HG03066 (cell line): ENCODE results near the gene SENP5.
A peak's percentile ranks its signal among the peaks of the same experiment; 100 is the strongest.
"Not testable (repeated sequence)": the region's sequence is repeated elsewhere in the genome, so short reads cannot be mapped to it uniquely, and the experiment has no call there.

Experiments used
- ATAC-seq: cut with Tn5 transposase; IDR thresholded peaks from one replicate; pipeline ENCODE4 v1.9.1; 2021; ENCODE audit warnings: low read depth; ENCODE audit not compliant: unreplicated experiment

Gene SENP5

DNA sequence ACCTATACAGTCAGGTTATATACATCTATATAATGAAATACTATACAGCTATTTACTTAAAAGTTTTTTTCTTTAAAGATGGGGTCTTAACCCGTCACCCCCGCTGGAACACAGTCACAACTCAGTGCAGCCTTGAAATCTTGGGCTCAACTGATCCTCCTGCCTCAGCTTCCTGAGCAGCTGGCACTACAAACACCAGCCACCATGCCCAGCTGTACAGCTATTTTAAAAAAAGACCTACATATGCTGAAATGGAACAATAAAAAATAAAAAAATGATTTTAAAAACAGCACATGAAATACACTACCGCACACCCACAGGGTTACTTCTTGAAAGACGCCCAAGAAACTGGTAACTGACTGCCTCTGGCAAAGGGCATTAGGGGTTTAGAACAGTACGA, 70.9 kb downstream of the SENP5 start:
- no peak for ATAC-seq

DNA sequence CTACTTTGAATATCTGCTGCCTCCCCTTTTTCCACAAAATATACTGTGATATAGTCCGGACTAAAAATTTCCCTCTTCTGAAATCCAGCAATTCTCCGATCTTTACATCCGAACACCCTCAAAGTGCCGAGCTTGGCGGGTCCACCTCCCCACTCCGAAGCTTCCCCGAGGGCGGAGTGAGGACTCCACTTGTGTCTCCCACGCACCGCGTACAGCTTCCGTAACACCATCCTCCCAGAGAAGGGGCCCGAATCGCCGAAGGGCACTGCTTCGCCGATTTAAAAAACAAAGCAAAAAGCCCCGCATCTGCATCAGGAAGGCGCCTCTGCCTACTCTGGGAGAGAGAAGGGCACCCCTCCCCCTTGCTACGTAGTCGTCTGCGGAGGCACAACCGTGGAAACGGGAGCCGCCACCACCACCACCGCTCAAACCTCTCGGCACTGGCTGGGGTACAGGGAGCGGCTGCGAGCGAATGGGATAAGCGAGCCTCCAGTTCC, 74.1 kb downstream of the SENP5 start:
- peak; percentile 31 for ATAC-seq

DNA sequence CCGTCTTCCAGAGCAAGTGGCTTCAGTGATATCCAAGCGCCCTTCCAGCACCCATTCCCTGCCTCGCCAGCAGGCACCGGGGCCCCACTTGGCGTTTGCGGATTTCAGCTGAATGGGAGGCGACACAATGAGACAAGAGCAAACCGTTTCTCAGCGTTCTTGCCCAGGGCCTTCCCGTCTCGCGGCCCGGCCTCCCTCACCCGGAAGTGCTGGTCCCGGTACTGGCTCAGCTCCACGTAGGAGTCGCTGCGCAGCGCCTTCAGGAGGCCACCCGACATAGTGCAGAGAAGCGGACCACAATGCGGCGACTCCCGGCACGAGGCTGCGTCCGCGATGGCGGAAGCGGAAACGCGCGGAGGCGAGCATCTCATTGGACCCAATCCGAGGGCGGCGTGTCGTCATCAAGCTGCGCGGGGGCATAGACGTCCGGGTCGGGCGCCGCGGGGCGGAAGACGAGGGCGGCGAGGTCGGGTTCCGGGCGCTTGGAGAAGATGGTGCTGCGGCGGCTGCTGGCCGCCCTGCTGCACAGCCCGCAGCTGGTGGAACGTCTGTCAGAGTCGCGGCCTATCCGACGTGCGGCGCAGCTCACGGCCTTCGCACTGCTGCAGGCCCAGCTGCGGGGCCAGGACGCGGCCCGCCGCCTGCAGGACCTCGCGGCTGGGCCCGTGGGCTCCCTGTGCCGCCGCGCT, 74.7 kb downstream of the SENP5 start, which contains the start of gene NCBP2:
Gene NCBP2 (minus strand): TSS at position 303 of the 689 bp plus-strand sequence. CDS start 25 bp downstream, at position 278.
- ATAC-seq, result peak; percentile 90

DNA sequence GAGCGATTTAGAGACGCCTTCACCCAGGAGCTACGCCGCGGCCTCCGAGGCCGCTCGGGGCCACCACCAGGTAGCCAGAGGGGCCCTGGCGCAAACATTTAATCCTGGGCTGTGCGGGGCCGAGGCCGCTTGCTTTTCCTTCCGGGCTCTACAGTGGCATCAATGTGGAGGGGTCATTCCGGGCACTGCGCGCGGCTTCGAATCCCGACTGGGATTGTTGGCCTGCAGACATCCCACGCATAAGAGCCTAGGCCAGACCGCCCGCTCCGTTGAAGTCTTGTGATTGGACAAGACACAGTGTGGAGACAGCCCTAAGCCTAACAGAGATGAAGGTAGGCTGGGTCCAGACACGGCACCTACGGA, 75.2 kb downstream of the SENP5 start:
- peak; percentile 8 for ATAC-seq

DNA sequence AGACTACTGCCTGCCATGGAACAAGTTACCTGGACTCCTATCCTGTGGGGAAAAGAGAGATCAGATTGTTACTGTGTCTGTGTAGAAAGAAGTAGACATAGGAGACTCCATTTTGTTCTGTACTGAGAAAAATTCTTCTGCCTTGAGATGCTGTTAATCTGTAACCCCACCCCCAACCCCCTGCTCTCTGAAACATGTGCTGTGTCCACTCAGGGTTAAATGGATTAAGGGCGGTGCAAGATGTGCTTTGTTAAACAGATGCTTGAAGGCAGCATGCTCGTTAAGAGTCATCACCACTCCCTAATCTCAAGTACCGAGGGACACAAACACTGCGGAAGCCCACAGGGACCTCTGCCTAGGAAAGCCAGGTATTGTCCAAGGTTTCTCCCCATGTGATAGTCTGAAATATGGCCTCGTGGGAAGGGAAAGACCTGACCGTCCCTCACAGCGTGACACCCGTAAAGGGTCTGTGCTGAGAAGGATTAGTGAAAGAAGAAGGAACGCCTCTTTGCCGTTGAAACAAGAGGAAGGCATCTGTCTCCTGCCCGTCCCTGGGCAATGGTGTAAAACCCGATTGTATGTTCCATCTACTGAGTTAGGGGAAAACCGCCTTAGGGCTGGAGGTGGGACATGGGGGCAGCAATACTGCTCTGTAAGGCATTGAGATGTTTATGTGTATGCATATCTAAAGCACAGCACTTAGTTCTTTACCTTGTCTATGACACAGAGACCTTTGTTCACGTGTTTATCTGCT, 76.5 kb downstream of the SENP5 start:
- ATAC-seq, result not testable (repeated sequence)

DNA sequence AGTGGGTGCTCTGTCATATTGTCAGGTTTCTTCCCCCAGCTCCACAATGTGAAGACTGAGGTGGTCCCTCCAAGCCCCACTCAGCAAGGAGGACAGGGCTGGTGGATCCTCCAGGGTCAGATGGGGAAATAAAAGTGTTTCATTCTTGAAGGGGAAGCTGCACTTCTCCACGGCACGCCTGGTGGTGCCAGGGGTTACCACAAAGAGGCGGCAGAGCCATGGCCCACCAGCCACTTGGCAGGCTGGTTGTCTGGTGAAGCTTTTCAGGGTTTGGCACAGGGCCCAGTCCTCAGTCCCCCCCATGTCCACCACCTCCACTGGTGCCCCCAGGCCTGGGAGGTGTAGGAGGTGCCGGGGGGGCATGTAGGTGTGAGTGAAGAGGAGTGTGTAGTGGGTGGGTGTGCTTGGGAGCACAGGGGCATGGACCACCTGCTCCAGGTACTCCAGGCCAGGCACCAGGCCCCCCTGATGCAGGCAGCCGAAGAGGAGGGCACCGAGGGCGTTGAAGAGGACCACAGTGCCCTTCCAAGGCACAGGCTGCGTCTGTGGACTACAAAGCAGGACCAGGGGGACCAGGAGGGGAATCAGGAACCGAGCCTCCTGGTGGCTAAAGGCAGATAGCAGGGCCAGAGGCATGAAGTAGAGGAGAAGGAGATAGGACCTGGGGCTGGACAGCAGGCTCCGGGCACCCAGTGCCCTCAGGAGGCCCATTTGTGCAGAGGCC, 79.6 kb downstream of the SENP5 start:
- ATAC-seq, result no peak

DNA sequence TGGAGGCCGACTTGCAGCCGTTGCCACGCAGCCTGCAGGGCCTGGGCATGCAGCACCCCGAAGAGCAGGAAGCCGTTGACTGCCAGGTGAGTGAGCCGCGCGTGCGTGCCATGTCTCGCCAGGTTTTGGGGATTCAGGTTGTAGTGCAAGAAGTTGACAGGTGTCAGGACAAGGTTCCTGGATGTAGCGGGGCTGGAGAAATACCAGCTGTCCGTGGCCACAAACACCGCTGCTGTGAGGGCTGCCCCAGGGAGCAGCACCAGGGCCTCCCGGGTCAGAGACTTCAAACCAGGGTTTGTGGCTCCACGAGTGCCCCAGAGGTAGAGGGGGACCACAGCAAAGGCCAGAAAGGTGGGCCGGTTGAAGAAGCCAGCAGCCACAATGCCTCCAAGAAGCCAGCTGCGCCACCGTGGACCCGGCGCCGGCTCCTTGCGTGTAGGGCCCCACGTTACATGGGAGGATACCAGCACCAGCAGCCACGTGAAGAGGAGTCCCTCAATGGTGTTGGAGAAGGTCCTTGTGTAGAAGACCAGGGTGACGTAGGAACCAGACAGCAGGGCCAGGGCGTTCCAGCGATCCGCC, 80.2 kb downstream of the SENP5 start:
- ATAC-seq, result no peak

DNA sequence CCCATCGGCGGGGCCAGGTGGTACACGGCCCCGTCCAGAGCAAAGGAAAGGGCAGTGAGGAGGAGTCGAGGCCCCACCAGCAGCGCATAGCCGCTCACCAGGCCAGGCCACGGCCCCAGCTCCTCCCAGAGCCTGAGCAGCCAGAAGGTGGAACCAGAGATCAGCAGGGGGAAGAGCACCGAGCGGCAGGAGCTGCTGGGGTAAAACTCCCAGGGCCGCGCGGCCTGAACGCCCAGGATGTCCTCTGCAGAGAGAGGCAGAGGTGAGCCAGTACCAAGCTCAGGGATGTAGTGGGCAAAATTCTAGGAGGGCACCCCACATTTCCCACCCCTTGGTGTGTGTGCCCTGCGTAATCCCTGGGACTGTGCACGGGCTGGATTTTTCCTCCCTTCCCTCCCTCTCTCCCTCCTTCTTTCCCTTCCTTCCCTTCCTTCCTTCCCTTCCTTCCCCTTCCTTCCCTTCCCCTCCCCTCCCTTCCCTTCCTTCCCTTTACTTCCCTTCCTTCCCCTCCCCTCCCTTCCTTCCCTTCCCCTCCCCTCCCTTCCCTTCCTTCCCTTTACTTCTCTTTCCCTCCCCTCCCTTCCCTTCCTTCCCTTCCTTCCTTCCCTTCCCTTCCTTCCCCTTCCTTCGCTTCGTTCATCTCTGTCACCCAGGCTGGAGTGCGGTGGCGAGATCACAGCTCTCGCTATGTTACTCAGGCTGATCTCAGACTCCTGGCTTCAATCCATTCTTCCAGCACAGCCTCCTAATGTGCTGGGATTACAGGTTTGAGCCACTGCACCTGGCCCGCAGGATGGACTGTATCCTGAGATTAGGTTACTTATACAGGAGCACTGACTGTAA, 80.9 kb downstream of the SENP5 start:
- no peak for ATAC-seq

DNA sequence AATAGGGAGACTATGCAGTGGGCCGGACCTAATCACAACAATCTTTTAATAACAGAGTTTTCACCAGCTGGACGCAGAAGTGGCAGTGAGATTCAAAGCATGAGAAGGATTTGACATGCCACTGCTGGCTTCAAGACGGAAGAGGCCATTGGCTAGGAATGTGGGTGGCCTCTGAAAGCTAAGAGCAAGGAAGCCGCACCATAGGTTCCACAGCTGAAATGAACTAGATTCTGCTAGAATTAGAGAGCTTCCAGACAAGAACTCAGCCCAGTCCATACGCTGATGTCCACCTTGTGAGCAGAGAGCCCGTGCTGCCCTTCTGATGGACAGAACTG, 81.5 kb downstream of the SENP5 start:
- no peak for ATAC-seq

DNA sequence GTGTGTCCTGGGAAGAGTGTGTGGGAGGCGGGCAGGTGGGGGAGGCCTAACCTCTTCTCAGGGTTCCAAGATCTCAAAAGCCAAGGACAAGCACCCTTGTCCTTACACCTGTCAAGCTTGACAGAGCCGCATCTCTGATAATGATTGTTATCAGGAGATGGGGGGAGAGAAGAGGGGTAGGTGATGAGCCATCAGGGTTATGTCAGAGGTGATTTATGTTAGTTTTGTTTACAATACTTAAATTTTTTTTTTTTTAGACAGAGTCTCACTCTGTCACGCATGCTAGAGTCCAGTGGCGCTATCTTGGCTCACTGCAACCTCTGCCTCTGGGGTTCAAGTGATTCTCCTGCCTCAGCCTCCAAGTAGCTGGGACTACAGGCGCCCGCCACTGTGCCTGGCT, 82.0 kb downstream of the SENP5 start:
- ATAC-seq, result no peak

DNA sequence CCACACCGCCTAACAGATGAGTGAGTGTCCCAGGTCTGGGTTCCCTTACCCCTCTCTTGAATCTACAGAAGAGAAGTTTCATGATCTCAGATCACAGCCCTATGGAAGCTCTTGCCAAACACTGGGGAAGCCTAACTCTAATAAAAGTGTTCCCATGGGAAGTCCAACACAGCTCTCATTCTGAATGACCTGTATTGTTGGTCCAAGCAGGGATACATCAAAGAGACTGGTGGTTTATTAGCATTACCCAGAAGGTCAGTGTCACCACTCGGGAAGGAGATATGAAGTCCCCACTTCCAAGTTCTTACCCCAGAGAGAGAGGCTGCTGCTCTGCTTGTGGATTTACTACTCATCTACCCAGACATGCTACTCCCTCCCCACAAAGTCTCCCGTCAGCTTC, 83.7 kb downstream of the SENP5 start:
- no peak for ATAC-seq

DNA sequence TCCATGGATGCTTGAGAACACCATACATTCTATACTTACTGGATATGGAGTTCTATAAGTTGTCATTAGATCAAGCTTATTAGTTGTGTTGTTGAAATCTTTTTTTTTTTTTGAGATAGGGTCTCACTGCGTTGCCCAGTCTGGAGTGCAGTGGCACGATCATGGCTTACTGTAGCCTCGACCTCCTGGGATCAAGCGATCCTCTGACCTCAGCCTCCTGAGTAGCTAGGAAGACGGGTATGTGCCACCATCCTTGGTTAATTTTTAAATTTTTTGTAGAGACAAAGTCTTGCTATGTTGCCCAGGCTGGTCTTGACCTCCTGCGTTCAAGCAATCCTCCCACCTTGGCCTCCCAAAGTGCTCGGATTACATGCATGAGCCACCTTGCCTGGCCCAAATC, 87.1 kb downstream of the SENP5 start:
- ATAC-seq, result no peak

DNA sequence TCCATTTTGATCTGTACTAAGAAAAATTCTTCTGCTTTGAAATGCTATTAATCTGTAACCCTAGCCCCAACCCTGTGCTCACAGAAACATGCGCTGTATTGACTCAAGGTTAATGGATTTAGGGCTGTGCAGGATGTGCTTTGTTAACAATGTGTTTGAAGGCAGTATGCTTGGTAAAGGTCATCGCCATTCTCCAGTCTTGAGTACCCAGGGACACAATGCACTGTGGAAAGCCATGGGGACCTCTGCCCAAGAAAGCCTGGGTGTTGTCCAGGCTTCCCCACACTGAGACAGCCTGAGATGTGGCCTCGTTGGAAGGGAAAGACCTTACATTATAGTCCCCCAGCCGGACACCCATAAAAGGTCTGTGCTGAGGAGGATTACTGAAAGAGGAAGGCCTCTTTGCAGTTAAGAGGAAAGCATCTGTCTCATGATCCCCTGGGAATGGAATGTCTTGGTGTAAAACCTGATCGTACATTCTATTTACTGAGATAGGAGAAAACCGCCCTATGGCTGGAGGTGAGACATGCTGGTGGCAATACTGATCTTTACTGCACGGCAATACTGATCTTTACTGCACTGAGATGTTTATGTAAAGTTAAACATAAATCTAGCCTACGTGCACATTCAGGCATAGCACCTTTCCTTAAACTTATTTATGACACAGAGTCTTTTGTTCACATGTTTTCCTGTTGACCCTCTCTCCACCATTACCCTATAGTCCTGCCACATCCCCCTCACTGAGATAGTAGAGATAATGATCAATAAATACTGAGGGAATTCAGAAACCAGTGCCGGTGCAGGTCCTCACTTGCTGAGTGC, 94.6 kb downstream of the SENP5 start:
- ATAC-seq, result no peak

DNA sequence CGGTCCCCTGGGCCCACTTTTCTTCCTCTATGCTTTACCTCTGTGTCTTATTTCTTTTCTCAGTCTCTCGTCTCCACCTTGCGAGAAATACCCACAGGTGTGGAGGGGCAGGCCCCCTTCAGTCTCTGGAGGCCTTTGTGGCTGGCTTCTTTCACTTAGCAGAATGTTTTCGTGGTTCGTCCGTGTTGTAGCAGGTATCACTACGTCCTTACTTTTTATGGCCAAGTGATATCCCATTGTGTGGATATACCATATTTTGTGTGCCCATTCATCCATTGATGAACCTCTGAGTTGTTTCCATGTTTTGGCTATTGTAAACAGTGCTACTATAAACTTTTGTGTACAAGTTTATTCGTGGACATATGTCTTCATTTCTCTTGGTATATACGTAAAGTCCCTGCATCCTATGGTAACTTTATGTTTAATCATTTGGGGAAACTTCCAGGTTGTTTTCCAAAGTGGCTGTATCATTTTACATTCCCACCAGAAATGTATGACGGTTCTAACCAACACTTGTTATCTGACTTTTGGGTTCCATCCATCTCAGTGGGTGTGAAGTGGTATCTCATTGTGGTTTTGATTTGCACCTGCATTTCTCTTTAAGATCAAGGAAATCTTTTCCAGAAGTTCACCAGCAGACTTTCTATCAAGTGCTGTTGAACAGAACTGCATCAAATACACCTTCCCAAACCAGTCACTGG, 95.4 kb downstream of the SENP5 start:
- no peak for ATAC-seq

DNA sequence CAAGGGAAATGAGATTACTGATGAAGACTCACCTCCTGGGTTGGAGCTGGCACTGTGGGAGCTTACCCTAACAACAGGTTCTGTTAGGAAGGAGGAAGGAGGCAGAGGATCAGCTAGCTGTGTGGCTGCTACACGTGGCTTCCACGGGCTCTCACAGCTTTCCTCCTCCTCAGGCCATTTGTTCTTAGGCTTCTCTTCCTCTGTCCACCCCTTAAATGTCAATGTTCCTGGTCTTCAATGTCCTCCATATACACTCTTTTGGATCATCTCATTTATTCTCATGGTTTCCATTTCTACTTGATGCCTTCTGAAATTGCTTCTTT, 95.9 kb downstream of the SENP5 start:
- no peak for ATAC-seq

DNA sequence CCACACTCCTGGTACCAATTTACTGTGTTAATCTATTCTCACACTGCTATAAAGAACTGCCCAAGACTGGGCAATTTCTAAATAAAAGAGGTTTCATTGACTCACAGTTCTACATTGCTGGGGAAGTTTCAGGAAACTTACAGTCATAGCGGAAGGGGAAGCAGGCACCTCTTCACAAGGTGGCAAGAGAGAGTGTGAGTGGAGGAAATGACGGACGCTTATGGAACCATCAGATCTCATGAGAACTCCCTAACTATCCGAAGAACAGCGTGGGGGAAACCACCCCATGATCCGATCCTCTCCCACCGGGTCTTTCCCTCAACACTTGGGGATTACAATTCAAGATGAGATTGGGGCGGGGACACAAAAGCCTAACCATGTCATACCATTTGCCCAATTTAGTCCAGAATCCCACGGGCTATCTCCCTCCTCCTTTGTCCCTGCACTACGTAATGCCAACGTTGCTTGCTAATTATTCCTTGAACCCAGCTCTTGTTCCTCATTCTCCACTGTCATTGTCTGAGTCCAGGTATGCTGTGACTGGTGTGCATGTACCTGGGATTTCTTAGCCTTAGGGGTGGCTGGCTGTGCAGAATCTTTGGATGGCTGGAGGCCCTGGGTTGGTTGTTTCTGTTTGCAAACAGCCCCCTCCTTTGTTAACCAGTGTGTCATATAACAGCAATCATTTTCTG, 97.5 kb downstream of the SENP5 start:
- ATAC-seq, result no peak

DNA sequence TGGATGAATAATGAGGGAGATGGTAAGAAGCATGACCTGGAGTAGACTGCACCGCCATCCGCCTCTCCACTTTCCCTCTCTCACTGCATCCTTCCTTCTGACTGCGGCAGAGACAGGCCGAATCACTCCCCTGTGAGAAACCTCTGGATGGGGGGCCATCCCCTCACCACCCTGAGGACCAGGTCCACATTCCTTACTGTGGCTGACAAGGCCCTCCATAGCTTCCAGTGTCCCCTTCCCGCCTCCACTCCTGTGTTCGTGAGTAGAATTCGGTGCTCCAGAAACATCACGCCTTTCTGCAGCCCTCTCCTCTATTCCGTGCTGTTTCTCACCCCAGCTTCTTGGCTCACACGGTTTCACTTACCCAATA, 98.1 kb downstream of the SENP5 start:
- no peak for ATAC-seq
